MM.1S (cell line): ENCODE results near the gene SLC26A11.

Experiments used
- EZH2 ChIP-seq: fragments of 300-600 bp; sonication (generic); optimal IDR thresholded peaks from 2 replicates; pipeline ENCODE3; 2017; ENCODE audit warnings: low read depth, mild to moderate bottlenecking, antibody characterized with exemption, low read length, mixed read lengths
- EZH2phosphoT487 ChIP-seq: fragments of 300-600 bp; sonication (generic); IDR thresholded peaks from 2 replicates; pipeline ENCODE4 v1.6.1; 2018; ENCODE audit warnings: antibody characterized with exemption, low read length
- TF ChIP-seq, protein P1 (sequence below): fragments of 300-600 bp; sonication (generic); IDR thresholded peaks from 2 replicates; pipeline ENCODE4 v1.5.1; 2016; ENCODE audit warnings: antibody characterized with exemption, low read length, mixed read lengths

DNA sequence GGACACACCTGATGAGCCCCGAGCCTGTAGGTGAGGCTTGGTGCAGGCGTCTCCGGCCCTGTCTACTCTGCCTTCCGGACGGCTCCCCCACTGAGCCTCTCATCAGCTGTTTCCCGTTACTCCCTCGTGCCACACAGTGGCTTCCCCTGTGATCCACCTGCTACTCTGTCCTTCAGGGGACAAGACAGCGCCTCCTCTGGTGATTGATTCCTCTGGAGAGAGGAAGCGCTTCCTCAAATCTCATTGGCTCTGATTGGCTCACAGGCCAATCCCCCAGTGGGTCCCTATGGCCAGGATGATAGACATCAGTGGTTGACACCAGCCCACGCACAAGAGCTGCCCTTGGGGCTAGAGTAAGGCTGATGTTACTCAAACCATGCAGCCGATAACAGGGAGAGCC, 64.4 kb downstream of the SLC26A11 start:
- TF ChIP-seq EZH2phosphoT487 (no peak), EZH2 (no peak)
- TF ChIP-seq, protein P1, sequence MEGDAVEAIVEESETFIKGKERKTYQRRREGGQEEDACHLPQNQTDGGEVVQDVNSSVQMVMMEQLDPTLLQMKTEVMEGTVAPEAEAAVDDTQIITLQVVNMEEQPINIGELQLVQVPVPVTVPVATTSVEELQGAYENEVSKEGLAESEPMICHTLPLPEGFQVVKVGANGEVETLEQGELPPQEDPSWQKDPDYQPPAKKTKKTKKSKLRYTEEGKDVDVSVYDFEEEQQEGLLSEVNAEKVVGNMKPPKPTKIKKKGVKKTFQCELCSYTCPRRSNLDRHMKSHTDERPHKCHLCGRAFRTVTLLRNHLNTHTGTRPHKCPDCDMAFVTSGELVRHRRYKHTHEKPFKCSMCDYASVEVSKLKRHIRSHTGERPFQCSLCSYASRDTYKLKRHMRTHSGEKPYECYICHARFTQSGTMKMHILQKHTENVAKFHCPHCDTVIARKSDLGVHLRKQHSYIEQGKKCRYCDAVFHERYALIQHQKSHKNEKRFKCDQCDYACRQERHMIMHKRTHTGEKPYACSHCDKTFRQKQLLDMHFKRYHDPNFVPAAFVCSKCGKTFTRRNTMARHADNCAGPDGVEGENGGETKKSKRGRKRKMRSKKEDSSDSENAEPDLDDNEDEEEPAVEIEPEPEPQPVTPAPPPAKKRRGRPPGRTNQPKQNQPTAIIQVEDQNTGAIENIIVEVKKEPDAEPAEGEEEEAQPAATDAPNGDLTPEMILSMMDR = no peak
